ENCODE measurements around the gene KDM8.

Gene KDM8

DNA sequence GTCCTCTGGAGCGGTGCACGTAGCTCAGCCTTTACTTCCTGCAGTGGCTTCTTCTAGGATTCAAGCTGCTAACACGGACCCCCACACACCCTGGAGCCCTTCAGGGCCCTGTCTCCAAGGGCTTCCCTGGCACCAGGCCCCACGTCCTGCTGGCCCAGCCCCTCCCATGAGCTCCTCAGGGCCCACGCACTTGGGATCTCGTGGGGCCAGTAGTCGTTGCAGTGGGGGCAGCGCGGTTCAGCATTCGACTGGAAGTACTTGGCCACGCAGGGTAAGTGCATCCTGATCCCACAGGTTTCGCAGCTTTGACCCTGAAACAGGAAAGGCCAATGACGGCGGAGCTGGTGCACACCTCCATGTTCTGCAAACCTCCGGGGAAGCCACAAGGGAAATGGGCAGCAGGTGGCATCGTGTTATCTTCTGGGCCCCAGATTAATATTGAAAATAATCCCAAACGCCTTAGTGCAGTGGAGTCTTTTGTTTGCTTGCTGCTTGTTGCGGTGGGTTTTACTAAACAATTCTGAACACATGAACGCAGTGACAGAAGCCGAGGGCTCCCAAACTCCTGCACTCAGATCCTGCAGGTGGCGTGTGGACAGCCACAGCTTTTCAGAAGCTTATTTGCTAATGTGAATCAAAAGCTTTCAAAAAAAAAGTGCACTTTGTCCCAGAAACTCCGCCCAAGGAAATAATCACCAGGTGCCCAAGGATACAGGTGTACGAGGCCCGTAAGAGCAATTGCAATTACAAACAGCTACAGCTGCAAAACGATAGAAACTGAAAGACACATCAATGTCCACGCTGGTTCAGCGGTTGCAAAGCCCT, 22.4 kb downstream of the KDM8 start:
- in situ Hi-C loops (cut with MboI; ENCODE audit: low pct_unique_long_range_greater_than_20kb, low sequenced_read_pairs), result no loop called here
- no peak for DNase-seq

DNA sequence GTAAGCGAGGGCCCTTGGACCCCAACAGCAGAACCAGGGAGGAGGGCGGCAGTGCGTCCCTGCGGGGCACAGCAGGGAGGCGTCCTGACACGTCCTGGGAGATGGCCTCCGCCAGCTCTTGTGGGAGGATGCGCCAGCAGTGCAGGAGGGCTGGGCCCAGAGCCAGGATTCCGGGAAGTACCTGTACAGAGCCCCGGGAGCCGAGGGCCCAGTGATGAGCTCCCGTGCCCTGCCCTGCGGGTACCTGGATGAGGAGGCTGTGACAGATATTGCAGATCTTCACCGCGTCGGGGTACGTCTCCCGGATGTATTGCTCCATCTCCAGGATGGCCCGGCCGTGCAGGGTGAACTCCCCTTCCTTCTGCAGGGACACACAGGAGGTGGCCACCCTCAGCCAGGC, 23.1 kb downstream of the KDM8 start:
- DNase-seq, result no peak
- in situ Hi-C loops (cut with MboI; ENCODE audit: low pct_unique_long_range_greater_than_20kb, low sequenced_read_pairs), result no loop called here

DNA sequence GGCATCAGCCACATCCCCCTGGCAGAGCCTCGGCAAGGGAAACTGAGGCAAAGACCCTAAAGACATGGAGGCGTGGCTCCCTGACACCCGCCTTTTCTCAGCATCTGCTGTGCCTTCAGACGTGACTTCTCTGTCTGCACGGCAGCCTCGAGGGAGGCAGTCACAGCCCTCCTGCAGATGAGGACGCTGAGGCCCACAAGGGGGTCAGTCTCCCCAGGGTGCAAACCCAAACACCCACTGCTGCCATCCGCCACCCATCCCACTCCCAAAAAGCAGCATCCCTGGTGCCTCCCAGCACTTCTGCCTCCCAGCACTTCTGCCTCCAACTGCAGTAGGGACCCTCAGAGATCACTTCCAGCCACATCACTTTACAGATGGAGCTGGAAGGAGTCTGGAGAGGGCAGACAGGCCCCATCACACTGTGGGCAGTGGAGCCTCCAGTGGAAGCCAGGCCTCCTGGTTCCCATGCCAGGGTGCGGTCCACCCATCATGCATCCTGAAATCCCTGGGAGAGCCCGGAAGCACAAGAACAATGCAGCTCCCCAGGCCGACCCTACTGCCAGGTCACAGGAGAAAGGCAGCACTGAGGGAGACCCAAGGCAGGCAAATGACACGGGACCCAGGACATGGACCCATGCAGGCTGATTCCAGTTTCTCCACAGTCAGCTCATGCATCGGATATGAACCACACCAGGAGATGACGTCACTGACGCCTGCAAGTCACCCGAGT, 23.8 kb downstream of the KDM8 start:
- in situ Hi-C loops (cut with MboI; ENCODE audit: low pct_unique_long_range_greater_than_20kb, low sequenced_read_pairs), result no loop called here
- no peak for DNase-seq

DNA sequence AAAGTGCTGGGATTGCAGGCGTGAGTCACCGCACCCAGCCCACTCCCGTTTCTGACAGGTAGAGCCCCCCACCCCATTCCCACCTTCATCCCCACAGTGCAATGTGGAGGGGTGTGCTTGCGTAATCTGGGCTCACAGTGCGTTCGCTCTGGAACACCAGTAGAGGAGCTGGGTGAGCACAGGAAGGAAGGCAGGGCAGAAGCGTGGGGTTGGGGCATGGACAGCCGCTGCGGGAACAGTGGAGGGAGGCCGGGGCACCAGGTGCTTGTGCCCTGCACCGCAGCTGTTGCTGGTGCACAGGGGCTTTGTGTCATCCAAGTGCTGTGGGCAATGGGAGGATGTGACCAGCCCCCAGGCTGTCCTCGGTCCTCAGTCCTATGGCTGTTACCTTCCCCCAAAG, 24.7 kb downstream of the KDM8 start:
- in situ Hi-C loops (cut with MboI; ENCODE audit: low pct_unique_long_range_greater_than_20kb, low sequenced_read_pairs), result no loop called here
- DNase-seq, result no peak

DNA sequence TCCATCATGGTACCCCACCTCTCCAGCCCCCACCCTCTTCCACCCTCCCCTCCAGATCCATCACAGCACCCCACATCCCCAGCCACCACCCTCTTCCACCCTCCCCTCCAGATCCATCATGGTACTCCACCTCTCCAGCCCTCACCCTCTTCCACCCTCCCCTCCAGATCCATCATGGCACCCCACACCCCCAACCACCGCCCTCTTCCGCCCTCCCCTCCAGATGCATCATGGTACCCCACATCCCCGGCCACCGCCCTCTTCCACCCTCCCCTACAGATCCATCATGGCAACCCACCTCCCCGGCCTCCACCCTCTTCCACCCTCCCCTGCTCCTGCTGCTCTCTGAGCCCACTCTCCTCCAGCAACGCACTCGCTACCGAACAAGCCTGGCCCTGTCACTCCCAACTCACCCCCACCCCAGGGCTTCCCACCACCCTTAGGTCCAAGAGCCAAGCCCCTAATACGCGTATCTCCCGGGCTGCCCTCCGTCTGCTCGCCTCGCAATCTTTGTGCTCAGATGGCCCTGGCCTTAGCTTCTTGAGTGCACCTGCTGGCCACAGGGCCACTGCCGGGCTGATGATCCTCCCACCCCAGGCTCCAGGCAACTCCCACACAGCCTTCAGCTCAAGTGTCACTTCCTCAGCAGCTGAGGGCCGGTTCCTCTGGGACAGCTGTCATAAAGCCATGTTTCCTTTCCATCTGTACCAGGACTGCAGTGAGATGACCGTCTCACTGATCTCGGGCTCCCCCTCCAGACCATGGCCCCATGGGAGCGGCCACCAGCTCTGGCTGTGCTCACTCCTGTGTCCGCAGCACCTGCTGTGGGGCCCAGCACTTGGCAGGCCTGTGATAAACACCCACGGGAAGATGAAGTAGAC, 25.5 kb downstream of the KDM8 start:
- in situ Hi-C loops (cut with MboI; ENCODE audit: low pct_unique_long_range_greater_than_20kb, low sequenced_read_pairs), result no loop called here
- DNase-seq, result peak; percentile 73

DNA sequence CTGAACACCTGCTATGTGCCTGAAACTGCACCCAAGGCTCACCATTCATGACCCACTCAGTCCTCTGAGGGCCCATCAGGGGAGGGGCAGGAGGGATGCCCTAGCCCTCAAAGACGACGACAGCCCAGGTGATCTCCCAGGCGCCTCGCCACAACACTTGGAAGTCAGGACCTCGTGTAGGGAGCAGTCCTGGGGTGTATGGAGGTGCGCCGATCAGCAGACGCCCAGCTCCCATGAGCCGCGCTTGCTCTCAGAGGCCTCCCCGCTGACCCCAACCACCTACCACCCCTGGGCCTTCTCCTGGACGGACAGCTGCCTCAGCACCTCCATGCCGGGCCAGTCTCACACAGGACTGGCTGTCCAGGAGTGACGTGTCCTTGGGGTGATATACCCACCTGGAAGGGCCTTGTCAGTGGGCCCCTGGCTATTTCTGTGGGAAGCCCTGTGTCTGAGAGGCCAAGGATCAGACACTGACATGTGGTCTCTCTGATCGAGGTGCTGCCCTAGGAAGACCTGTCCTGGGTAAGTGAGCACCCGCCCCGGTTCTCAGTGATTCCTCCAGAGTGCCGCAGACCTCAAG, 26.7 kb downstream of the KDM8 start:
- in situ Hi-C loops (cut with MboI; ENCODE audit: low pct_unique_long_range_greater_than_20kb, low sequenced_read_pairs), result no loop called here
- DNase-seq, result no peak

DNA sequence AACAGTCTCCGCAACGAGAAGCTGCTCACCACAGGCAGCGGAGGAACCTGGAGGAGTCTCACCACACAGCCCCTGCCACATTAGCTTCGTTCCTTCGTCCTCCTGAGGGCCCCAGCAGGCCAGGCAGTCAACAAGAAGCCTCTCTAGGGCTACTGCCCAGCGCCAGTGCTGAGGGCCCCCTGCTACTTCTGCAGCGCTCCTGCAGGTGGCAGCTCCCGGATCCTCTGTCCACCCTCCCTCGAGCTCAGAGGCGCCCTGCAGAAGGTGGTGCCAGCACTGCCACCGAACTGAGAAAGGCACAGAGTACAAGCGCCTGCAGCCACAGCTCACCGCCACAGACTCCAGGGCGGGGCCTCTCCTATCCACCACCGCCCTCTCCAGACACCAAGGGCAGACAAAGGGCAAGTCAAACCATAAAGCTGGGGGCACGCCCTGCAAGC, 27.3 kb downstream of the KDM8 start:
- DNase-seq, result peak; percentile 75
- in situ Hi-C loops (cut with MboI; ENCODE audit: low pct_unique_long_range_greater_than_20kb, low sequenced_read_pairs), result no loop called here

DNA sequence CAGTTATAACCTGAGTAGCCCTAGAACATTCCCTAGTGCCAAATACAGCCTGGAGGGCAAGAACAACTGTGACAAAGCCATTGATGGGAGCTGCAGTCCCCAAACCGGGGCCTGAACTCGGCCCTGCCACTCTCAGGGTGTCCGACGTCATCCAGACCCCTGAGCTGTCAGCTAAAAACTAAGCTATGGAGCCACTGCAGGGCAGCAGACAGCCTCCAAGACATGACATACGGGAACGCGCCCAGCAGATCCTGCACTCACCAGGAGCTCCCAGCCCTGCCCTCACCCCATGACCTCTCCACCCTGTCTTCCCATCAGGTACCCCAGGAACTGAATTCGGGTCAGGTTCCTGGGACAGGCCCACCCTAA, 28.4 kb downstream of the KDM8 start:
- DNase-seq, result no peak
- in situ Hi-C loops (cut with MboI; ENCODE audit: low pct_unique_long_range_greater_than_20kb, low sequenced_read_pairs), result no loop called here

DNA sequence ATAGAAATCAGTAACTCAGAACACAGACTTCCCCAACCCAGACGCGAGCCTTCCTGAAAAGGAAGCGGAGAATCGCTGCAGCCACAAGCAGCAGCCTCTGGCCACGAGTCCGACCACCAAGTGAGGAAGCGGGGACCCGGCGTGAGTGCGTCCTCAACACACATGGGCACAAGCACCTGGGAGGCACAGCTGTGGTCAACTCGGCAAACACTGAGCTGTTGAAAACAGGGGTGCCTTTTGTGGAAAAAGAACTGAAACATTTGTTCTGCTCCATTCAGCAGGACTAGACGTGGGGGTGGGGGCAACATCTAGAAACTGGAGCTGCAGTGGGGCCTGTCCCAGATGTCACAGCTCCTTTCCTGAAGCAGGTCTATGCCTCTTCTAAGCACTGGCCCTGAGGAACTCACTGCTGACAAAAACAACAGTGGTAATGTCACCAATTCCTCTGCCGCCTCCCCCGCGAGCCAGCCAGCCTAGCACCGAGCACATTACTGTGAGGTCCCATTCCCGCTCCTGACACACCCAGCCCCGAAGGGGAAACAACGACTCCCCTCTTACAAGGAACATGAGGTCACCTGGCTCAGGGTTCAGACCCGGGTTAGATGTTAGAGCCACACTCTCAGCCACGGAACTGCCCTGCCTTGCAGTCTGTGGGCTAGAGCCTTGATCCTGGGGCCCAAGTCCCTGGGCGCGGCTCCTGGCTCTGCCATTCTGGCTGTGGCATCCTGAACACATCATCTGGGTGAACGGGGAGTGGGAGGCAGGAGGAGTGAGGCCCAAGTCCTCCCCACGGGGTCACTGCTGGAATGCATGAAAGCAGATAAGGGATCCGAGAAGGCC, 29.0 kb downstream of the KDM8 start:
- DNase-seq, result peak; percentile 75
- in situ Hi-C loops (cut with MboI; ENCODE audit: low pct_unique_long_range_greater_than_20kb, low sequenced_read_pairs), result no loop called here

DNA sequence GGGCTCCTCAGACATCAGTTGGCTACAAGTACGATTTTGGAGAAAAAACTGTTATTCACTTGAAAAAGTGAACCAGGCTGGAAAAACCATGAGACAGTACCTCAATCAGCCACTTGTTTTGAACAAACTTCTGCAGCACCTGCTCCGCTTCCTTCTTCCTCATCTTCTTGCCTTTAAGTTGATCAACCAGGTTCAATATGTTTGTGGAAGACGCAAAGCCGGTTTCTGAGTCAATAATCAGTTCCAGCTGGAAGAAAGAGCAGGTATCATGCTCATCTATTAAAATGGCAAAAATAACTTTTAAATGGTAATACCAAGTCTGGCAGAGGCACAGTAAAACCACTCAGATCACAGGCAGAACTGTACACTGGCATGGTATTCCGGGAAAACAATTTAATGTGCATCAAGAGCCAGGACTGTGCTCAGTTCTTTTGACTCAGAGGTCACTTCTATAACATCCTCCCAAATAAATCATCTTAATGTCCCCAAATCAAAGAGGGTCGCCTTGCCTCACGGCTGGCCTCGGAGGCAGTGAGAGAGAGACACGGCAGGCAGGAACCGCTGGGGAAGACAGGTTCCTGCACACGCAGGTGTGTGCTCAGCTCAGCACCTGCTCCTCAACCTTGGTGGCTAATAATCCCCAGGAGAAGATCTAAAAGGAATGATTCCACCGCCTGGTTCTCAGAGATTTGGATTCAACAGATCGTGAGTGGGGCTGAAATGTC, 29.7 kb downstream of the KDM8 start:
- DNase-seq, result no peak
- in situ Hi-C loops (cut with MboI; ENCODE audit: low pct_unique_long_range_greater_than_20kb, low sequenced_read_pairs), result no loop called here

DNA sequence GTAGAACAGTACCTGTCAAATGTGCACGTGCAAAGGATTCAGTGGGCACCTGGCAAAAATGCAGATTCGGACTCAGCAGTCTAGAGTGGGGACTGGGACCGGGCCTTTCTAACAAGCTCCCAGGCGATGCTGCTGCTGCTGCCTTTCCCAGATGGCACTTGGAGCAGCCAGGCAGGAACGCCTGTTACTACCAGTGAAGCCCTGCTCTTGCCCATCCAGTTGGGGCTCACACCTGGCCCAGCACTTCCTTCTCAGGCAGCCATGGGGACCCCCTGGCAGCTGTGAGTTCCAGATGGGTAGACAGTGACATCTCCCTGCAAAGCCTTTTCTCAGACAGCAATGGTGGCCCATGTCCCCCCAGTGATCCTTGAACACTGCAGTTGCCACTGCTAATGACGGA, 30.4 kb downstream of the KDM8 start:
- in situ Hi-C loops (cut with MboI; ENCODE audit: low pct_unique_long_range_greater_than_20kb, low sequenced_read_pairs), result no loop called here
- no peak for DNase-seq

DNA sequence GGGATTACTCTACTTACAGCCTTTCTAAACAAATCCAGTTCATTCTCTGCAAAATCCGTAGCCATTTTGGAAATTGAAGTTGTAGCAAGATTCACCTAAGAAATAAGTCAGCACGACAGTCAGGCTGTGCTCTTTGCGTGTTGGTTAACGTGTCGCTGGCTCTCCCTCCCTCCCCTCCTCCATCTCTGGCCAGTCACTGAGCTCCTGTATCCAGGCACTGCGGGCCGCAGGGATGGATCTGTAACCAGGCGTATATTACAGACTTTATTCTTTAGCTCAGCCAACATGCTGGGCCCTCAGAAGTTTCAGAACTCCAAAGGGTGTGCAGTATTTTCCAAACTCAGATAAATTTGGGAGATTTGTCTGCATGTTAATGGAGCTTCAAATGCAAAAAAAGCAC, 30.8 kb downstream of the KDM8 start:
- no peak for DNase-seq
- in situ Hi-C loops (cut with MboI; ENCODE audit: low pct_unique_long_range_greater_than_20kb, low sequenced_read_pairs), result no loop called here

DNA sequence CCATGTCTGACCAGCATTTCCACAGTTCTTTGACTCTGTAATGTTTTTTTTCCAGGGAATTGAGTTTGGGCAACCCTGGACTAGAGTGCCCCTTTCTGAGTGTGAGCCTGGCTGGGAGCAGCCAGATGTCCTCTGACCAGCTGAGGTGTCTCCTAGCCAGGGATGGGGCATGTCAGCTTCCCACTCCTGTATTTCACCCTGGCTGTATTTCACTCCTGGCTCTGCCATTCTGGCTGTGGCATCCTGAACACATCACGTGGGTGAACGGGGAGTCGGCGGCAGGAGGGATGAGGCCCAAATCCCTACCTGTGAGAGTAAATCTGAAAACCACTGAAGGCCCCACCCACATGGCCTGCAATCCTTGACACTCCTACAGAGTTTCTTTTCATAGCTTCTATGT, 31.3 kb downstream of the KDM8 start:
- no peak for DNase-seq
- in situ Hi-C loops (cut with MboI; ENCODE audit: low pct_unique_long_range_greater_than_20kb, low sequenced_read_pairs), result no loop called here

DNA sequence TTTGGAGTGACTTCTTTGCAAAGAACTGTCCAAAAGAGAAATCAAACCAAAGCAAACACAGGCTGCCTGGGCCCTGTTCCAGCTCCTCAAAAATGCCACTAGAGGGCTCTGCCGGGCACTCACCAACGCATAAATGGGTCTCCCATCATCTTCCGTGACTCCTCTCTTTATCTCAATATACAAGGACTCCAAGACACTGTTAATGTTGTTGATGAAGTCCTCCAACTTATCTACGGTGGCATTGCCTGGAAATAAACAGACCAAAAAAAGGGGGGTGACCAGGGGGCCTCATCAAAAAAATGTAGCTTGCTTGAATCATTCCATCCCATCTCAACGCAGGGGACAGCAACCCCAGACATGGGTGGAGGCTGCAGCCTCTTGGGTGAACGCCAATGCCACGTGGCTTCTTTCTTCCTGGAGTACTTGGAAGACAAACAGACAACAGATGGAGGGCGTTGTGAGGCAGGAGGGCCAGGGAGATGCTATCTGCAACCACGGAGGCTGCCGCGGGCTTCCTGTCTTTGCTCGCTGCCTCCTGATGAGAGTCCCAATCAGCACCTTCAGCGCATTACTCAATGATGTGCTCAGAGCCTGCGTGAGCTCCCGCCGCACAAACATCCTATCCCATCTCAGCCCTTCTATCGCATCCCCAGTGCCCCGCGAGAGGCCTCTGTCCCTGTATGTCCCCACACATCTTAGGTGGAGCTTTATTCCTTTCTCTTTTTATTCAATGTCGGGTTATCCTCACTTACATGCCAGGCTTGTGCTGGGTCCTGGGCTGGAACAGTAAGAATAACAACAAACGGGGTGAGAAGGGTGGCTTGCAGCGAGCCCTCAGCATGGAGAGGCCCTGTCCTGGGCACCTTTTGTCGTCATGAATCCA, 32.0 kb downstream of the KDM8 start:
- in situ Hi-C loops (cut with MboI; ENCODE audit: low pct_unique_long_range_greater_than_20kb, low sequenced_read_pairs), result no loop called here

DNA sequence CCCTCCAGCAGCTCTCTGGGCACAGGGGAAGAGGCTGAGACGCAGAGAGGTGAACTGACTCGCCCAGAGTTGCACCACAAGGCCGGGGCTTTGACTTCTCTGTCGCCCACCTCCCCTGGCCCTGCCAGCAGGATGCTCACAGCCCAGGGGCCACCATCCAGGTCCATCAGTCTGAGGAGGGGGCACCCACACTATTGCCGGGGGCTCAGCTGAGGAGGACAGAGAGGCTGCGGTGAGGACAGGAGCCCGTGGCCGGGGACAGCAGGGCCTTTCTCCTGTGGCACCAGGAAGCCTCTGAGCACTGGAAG, 32.6 kb downstream of the KDM8 start:
- in situ Hi-C loops (cut with MboI; ENCODE audit: low pct_unique_long_range_greater_than_20kb, low sequenced_read_pairs), result no loop called here

More for the DNA sequence above, 32.0 kb downstream of the KDM8 start:
- peak; percentile 99 for DNase-seq

DNA sequence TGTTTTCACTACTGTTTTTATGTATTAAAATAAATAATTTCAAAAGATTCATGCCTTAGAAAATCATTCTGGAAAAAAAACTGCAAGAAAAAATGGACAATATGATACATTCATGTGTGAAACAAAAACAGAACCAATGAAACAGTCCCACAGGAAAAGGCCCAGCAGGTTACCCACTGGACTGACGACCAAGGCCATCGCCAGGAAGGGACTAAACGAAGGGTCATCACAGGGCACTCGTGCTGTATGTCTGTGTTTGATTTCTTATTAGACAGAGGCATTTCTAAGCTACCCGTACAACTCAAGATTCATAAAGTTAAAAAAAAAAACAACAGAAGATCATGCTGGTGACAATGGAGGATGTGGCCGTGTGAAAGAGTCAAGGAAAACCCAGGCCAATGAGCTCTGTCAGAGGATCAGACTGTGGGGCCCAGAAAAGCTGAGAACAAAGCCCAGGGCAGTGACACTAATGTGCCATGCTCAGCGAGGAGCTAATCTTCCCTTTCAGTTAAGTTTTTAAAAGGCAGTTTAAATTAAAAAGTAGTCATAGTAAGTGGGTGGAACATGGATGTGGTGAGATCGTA, 33.4 kb downstream of the KDM8 start:
- DNase-seq, result no peak
- in situ Hi-C loops (cut with MboI; ENCODE audit: low pct_unique_long_range_greater_than_20kb, low sequenced_read_pairs), result no loop called here

More for the DNA sequence above, 32.6 kb downstream of the KDM8 start:
- no peak for DNase-seq
